ENCODE measurements around the gene MAP2K3.

- TF ChIP-seq POLR2AphosphoS5 (IDR thresholded peaks at IDR 0.05; ENCODE audit: borderline replicate concordance, low read depth, low read length): no peak
- no peak for TF ChIP-seq EZH2 (IDR thresholded peaks at IDR 0.05)
These were observed 67.0 kb downstream of the MAP2K3 start for GRCh38 chr17:21351366-21352065.
